H7 (cell line): ENCODE results near the gene OXNAD1. TPM values are rescaled to one million over a fixed set of nuclear protein-coding genes. Genes with fewer than 3 reads are reported as not detected.
"Not testable (repeated sequence)": the region's sequence is repeated elsewhere in the genome, so short reads cannot be mapped to it uniquely, and the experiment has no call there.

Experiments used
- DNase-seq: peaks from one replicate; pipeline ENCODE4 v3.0.0; 2012
- H3K27me3 ChIP-seq: 2 replicates; pipeline ENCODE4 v1.6.0; 2011; ENCODE audit warnings: mild to moderate bottlenecking, low read length; ENCODE audit not compliant: control insufficient read depth, insufficient read depth
- H3K36me3 ChIP-seq: replicated peaks from 2 replicates; pipeline ENCODE4 v1.5.1; 2011; ENCODE audit warnings: low read length; ENCODE audit not compliant: control insufficient read depth, insufficient read depth
- H3K4me3 ChIP-seq: 2 replicates; pipeline ENCODE4 v1.5.1; 2011; ENCODE audit warnings: low read depth, mild to moderate bottlenecking, control low read depth, low read length, moderate library complexity; ENCODE audit not compliant: insufficient read depth
- total RNA-seq: library from RNA; depleted of rRNA; stranded (reverse); fragments of >200 nt; shearing (Covaris generic); gene quantifications from 2 replicates; pipeline ENCODE4 v1.2.3, GENCODE V29; 2014

The OXNAD1 gene
- total RNA-seq, 1 experiment from 2014 or later: 29.0 TPM

GRCh38 chr3:16299746-16300145 lies 34.7 kb downstream of the OXNAD1 start:
- H3K27me3 ChIP-seq: no peaks in the 10 kb centered on the region
- H3K36me3 ChIP-seq: peaks cover 2% of the 10 kb centered on the region
- no peak overlapping the region for H3K4me3 ChIP-seq
- DNase-seq: no peak

DNA sequence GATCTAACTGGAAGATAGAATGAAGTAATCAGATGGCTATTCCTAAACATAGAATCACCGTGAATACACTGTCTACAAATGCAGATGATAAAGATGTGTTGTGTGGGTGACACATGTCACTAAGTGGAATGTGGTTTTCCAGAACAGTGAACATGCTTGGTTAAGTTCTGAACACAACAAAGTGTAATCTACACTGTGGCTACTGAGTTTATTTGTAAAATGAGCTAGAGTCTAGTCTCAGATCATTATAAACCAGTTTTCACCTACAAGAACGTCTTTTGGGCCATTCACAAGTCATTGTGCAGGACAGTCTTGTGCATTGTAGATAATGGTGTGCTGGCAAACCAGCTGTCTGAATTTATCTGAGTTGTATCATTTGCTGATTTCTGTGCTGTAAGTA lies 35.3 kb downstream of the OXNAD1 start:
- Histone ChIP-seq H3K4me3 (no peak overlapping the region), H3K27me3 (no peaks in the 10 kb centered on the region), H3K36me3 (peaks cover 3% of the 10 kb centered on the region)
- no peak for DNase-seq

- DNase-seq: no peak
- Histone ChIP-seq H3K27me3 (no peaks in the 10 kb centered on the region), H3K4me3 (no peak overlapping the region), H3K36me3 (peaks cover 2% of the 10 kb centered on the region)
These were observed 35.9 kb downstream of the OXNAD1 start for GRCh38 chr3:16300881-16301359.

DNA sequence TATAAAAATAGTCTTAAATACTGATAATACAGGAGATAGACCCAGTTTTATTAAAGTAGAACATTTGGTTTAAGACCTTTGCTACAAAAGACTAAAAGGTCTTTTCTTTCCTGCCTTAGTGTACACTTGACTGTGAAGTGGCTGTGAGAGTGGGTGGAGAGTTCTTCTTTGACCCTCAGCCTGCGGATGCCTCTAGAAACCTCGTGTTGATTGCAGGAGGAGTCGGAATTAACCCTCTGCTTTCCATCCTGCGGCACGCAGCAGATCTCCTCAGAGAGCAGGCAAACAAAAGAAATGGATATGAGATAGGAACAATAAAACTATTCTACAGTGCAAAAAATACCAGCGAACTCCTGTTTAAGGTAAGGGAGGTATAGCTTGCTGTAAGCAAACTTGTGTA lies 36.5 kb downstream of the OXNAD1 start:
- Histone ChIP-seq H3K27me3 (no peaks in the 10 kb centered on the region), H3K4me3 (no peak overlapping the region), H3K36me3 (peaks cover 1% of the 10 kb centered on the region; the same call in 1 of the 2 replicates)
- no peak for DNase-seq

DNA sequence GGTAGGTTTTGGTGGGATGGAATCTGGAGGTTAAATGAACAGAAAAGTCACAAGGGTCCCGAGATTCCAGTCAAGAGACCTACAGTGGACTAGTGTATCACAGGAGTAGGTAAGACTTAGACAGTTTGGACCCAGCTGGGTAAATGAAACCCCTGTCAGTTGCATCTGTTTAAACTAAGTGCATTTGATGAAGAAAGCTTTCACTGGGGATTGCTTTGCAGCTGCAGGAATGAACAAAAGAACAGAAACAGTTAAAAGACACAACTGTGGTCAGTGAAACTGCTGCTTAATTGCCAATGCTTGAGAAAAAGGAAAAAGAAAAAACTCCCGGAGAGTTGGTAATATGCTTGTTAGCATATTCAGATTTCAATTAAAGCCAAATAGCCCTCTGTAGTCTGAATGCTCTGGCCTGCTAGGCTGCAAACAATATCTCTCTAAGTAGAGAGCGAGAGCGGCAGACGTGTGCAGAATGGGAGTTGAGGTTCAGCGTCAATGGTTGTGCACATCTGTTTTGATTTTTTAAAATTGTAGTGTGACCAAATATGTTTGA lies 37.1 kb downstream of the OXNAD1 start:
- Histone ChIP-seq H3K36me3 (peaks cover 1% of the 10 kb centered on the region; the same call in 1 of the 2 replicates), H3K27me3 (no peaks in the 10 kb centered on the region), H3K4me3 (no peak overlapping the region)
- no peak for DNase-seq

GRCh38 chr3:16303037-16303575 lies 38.1 kb downstream of the OXNAD1 start:
- no peaks in the 10 kb centered on the region for H3K27me3 ChIP-seq
- H3K4me3 ChIP-seq: no peak overlapping the region
- no peak for DNase-seq
- peaks cover 1% of the 10 kb centered on the region; the same call in 1 of the 2 replicates for H3K36me3 ChIP-seq

GRCh38 chr3:16304061-16305010 lies 39.3 kb downstream of the OXNAD1 start:
- no peak overlapping the region for H3K4me3 ChIP-seq
- peaks cover 1% of the 10 kb centered on the region; the same call in 1 of the 2 replicates for H3K36me3 ChIP-seq
- no peaks in the 10 kb centered on the region for H3K27me3 ChIP-seq
- DNase-seq: no peak

- H3K4me3 ChIP-seq: no peak overlapping the region
- H3K36me3 ChIP-seq: peaks cover 1% of the 10 kb centered on the region; the same call in 1 of the 2 replicates
- H3K27me3 ChIP-seq: no peaks in the 10 kb centered on the region
- no peak for DNase-seq
These were observed 40.1 kb downstream of the OXNAD1 start for GRCh38 chr3:16305111-16305541.

DNA sequence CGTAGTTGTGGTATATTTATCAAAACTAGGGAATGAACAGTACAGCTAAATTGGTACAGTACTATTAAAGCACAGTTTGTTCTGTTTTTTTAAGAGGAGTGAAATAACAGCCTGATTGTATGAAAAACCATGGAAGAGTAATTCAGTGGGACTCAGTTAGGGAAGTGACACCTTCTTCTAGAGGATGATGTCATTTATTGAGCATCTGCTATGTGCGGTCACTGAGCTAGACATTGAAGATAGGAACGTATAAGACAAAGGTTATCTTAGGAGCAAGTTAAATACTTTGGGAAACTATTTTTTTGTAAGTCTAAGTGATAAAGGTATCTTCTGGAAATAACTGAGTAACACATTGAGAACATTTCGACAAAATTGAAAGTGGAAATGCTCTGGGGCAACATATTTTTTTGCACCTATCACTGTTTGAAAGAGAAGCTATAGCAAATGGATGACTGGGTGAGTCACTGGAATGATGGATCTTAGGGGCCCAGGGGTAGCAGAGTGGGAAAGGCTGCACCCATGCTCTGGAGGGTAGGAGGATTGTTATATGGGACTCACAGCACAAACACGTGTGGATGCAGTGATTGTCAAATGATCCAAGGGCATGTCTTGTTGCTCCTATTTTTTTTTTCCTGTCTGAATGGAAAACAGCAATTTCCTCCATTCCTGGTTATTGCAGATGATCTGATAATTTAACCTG lies 43.0 kb downstream of the OXNAD1 start:
- no peak for DNase-seq
- H3K36me3 ChIP-seq: peaks cover 5% of the 10 kb centered on the region
- H3K4me3 ChIP-seq: no peak overlapping the region
- no peaks in the 10 kb centered on the region for H3K27me3 ChIP-seq

GRCh38 chr3:16308727-16309126 lies 43.7 kb downstream of the OXNAD1 start:
- no peaks in the 10 kb centered on the region for H3K27me3 ChIP-seq
- no peak for DNase-seq
- no peak overlapping the region for H3K4me3 ChIP-seq
- peaks cover 5% of the 10 kb centered on the region for H3K36me3 ChIP-seq

DNA sequence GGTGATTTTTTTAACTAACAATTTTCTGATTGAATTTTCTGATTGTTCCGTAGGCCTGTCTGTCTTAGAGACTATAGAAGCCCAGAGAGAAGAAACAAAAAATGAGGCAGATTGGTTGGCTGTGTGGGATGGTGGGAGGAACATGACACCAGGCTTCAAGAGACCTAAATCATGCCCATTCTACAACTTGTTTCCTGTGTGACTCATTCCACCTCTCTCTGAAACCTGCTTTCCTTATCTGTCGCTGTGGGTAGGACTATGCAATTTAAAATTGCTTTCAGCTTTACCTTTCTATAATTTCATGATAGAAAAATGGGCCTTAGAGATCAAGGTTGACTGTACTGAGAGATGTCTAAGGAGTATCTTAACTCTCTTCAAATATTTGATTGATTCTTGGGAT lies 44.5 kb downstream of the OXNAD1 start:
- Histone ChIP-seq H3K27me3 (no peaks in the 10 kb centered on the region), H3K4me3 (no peak overlapping the region), H3K36me3 (peaks cover 5% of the 10 kb centered on the region)
- DNase-seq: no peak

- DNase-seq, H3K27me3 ChIP-seq, H3K36me3 ChIP-seq, H3K4me3 ChIP-seq: not testable (repeated sequence)
These were observed 45.5 kb downstream of the OXNAD1 start for GRCh38 chr3:16310486-16310885.

GRCh38 chr3:16311960-16312451 lies 47.0 kb downstream of the OXNAD1 start:
- no peak for DNase-seq
- peaks cover 4% of the 10 kb centered on the region for H3K36me3 ChIP-seq
- no peaks in the 10 kb centered on the region for H3K27me3 ChIP-seq
- H3K4me3 ChIP-seq: no peak overlapping the region

GRCh38 chr3:16313886-16314645 lies 49.1 kb downstream of the OXNAD1 start:
- H3K27me3 ChIP-seq: no peaks in the 10 kb centered on the region
- no peak for DNase-seq
- H3K36me3 ChIP-seq: peaks cover 4% of the 10 kb centered on the region
- H3K4me3 ChIP-seq: no peak overlapping the region
